HL-60 (cell line): Measurements from ENCODE around the gene TRAF5.

Experiments used
- CTCF ChIP-seq: IDR thresholded peaks from one replicate; pipeline ENCODE4 v1.5.1; 2011; ENCODE audit warnings: low read length, control low read depth, inconsistent platforms; ENCODE audit not compliant: insufficient read depth
- POLR2AphosphoS5 ChIP-seq: IDR thresholded peaks from 2 replicates; pipeline ENCODE4 v1.6.1; 2012; ENCODE audit warnings: low read depth
- REST ChIP-seq: IDR thresholded peaks from 2 replicates; pipeline ENCODE4 v1.6.1; 2012; ENCODE audit warnings: low read depth; ENCODE audit not compliant: insufficient replicate concordance

- no peak for TF ChIP-seq CTCF
- TF ChIP-seq POLR2AphosphoS5 = no peak
- TF ChIP-seq REST = no peak
Measured at GRCh38 chr1:211358685-211359084, 32.1 kb downstream of the TRAF5 start.
